ENCODE results near the gene ZC3H7B.

DNA sequence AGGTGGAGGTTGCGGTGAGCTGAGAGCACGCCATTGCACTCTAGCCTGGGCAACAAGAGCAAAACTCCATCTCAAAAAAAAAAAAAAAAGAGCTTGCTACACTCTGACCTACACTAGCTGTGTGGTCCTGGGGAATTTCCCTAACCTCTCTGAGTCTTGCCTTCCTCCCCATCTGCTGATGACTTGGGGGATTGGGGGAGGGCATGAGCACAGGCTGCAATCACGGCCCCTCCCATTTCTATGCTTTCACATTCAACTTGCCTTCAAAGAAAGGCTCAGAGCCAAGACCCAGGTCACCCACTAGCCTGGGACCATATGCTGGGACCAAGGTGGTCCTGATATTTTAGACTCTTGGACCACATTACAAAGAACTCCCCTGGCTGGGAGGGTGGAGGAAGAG, 40.7 kb downstream of the ZC3H7B start:
- TF ChIP-seq CTCF (IDR thresholded peaks at IDR 0.05) (no peak), POLR2AphosphoS5 (IDR thresholded peaks at IDR 0.05) (no peak), POLR2A (IDR thresholded peaks at IDR 0.05) (no peak), EP300 (IDR thresholded peaks at IDR 0.05) (no peak)
